ES-I3 (cell line): ENCODE measurements around the gene RIC1.
"Not testable (repeated sequence)": the region's sequence is repeated elsewhere in the genome, so short reads cannot be mapped to it uniquely, and the experiment has no call there.

Experiments
- H3K36me3 ChIP-seq: 2 replicates; pipeline ENCODE4 v1.6.1; 2013; ENCODE audit warnings: mild to moderate bottlenecking, low read length, control low read depth, moderate library complexity; ENCODE audit not compliant: insufficient read depth
- H3K4me1 ChIP-seq: 2 replicates; pipeline ENCODE4 v1.6.1; 2013; ENCODE audit warnings: mild to moderate bottlenecking, control low read depth, low read length; ENCODE audit not compliant: insufficient read depth
- H3K9ac ChIP-seq: 2 replicates; pipeline ENCODE4 v1.6.1; 2013; ENCODE audit warnings: low read depth, mild to moderate bottlenecking, low read length, moderate library complexity
- H3K9me3 ChIP-seq: 2 replicates; pipeline ENCODE4 v1.6.1; 2013; ENCODE audit warnings: mild to moderate bottlenecking, low read length, moderate library complexity; ENCODE audit not compliant: control insufficient read depth, insufficient read depth

The RIC1 gene

DNA sequence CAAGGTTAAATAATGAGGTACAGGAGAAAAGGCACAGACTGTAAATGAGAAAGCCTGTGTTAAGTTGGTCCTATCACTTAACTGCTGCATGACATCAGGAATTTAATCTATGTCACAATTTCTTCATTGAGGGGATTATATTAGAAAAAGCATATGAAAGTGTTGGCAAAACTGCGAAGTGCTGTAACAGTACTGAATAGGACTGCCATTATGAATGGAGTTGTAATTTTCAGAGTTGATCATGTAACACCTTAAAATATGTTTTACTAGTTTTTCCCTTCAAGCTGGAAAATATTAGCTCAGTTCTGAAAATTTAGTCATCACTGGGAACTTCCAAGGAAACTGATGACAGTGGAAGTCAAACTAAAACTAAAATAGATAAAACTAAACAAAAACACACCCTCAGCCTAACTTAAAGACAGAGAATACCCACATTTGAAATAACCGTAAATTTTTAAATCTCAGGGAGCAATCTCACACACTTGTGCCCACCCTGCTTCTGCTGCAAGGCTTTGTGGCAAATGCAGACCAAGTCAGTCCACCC lies 158.9 kb downstream of the RIC1 start:
- no peak overlapping the region for H3K9ac ChIP-seq
- H3K9me3 ChIP-seq = no peaks in the 10 kb centered on the region
- no peaks in the 10 kb centered on the region for H3K36me3 ChIP-seq
- peaks cover 6% of the 10 kb centered on the region; the same call in 1 of the 2 replicates for H3K4me1 ChIP-seq

GRCh38 chr9:5789489-5789888 lies 160.6 kb downstream of the RIC1 start:
- H3K36me3 ChIP-seq = no peaks in the 10 kb centered on the region
- H3K9ac ChIP-seq = no peak overlapping the region
- 0 out of 2 replicates have a peak, but pooled peaks cover under 1% of the 10 kb centered on the region for H3K4me1 ChIP-seq
- H3K9me3 ChIP-seq = no peaks in the 10 kb centered on the region

DNA sequence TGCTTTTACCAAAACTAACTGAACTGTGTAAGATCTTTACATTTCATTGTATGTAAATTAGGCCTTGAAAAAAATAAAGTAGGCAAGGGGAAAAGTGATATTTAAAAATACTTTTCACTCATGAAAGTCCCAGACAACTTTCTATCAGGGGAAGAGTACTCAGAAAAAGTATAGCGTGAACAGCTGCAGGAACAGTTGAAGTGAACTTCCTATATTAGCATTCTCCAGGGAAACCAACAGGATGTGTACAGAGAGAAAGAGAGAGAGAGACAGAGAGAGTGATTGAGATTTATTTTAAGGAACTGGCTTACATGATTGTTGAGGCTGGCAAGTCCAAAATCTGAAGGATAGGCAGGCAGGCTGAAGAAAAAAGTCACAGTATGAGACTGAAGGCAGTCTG lies 162.0 kb downstream of the RIC1 start:
- H3K9ac ChIP-seq = no peak overlapping the region
- H3K4me1 ChIP-seq = no peaks in the 10 kb centered on the region
- H3K36me3 ChIP-seq = no peaks in the 10 kb centered on the region
- no peaks in the 10 kb centered on the region for H3K9me3 ChIP-seq

DNA sequence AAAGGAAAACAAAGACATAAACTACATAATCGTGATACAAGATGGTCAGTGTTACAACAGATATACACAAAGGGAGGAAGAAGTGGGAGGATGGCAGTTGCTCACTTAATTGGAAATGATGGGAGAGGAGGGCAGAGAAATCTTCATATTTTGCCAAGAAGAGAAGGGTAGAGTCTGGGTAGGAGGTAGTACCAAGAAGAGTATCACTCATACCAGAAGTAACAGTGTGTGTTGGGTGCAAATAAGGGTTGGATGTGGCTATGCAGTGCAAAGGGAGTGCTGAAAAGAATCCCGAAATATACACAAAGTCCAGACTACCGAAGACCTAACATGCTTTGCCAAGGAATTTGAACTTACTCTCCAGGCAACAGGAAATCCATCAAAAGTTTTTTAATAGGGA lies 163.0 kb downstream of the RIC1 start:
- Histone ChIP-seq H3K4me1 (no peaks in the 10 kb centered on the region), H3K9me3 (no peaks in the 10 kb centered on the region), H3K9ac (no peak overlapping the region), H3K36me3 (no peaks in the 10 kb centered on the region)

- Histone ChIP-seq H3K36me3 (no peaks in the 10 kb centered on the region; the same call in 1 of the 2 replicates), H3K9ac (no peak overlapping the region), H3K9me3 (no peaks in the 10 kb centered on the region), H3K4me1 (no peaks in the 10 kb centered on the region)
These were observed 164.9 kb downstream of the RIC1 start for GRCh38 chr9:5793812-5794211.

DNA sequence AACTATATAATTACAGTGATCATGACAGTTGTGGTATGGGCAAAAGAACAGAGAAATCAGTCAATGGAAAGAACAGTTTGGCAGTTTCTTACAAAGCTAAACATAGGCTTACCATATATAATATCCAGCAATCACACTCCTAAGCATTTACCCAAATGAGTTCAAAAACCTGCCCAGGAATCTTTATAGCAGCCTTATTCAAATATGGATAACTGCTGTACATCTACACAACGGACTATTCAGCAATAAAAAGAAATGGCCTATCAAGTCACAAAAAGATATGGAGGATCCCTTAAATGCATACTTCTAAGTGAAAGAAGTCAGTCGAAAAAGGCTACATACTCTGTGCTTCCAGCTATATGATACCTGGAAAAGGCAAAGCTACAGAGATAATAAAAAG lies 167.4 kb downstream of the RIC1 start:
- H3K36me3 ChIP-seq = no peaks in the 10 kb centered on the region; the same call in 1 of the 2 replicates
- no peaks in the 10 kb centered on the region for H3K9me3 ChIP-seq

DNA sequence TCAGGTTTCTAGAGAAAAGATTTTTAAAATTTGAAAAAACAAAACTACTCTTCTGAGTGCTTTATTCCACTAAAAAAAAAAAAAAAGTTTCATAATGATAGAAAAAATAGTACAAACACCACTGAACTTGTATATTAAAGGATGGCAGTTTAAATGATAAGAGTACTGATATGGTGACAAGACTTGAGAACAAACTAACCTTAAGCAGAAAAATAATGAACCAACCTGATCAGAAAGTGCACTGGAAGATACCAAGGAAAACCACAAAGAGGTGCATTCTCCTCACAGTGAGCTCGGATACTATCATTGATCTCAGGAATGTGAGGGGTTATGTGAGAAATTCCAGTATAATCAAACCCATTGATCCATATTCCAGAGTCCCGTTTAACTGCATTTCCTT lies 169.7 kb downstream of the RIC1 start:
- Histone ChIP-seq H3K9me3 (no peaks in the 10 kb centered on the region), H3K4me1 (no peaks in the 10 kb centered on the region), H3K9ac (no peak overlapping the region), H3K36me3 (no peaks in the 10 kb centered on the region; the same call in 1 of the 2 replicates)

More for the DNA sequence above, 167.4 kb downstream of the RIC1 start:
- Histone ChIP-seq H3K9ac (no peak overlapping the region), H3K4me1 (no peaks in the 10 kb centered on the region)

DNA sequence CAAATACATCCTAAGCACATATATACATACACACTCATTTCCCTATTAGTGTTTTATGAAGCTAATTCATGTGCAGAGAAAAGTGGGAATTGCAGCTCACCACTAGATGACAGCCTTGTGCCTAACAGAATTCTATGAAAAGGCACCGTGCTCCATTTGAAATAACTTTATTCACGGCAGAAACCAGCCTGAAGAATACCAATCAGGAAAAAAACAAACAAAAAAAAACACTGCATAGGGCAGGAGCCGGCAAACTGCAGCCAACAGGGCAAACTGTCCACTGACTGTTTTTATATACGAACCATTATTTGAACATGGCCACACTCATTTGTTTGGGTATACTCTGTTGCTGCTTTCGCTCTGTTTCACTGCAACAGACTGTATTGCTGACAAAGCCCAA lies 170.4 kb downstream of the RIC1 start:
- no peaks in the 10 kb centered on the region for H3K9me3 ChIP-seq
- no peaks in the 10 kb centered on the region for H3K4me1 ChIP-seq
- H3K36me3 ChIP-seq = no peaks in the 10 kb centered on the region; the same call in 1 of the 2 replicates
- H3K9ac ChIP-seq = no peak overlapping the region

GRCh38 chr9:5800378-5800777 lies 171.5 kb downstream of the RIC1 start:
- not testable (repeated sequence) for H3K36me3 ChIP-seq, H3K4me1 ChIP-seq, H3K9me3 ChIP-seq, H3K9ac ChIP-seq

GRCh38 chr9:5800969-5801738 lies 172.2 kb downstream of the RIC1 start:
- Histone ChIP-seq H3K9ac (no peak overlapping the region), H3K4me1 (no peaks in the 10 kb centered on the region), H3K9me3 (no peaks in the 10 kb centered on the region), H3K36me3 (no peaks in the 10 kb centered on the region; the same call in 1 of the 2 replicates)

- Histone ChIP-seq H3K9ac (no peak overlapping the region), H3K9me3 (no peaks in the 10 kb centered on the region), H3K36me3 (no peaks in the 10 kb centered on the region; the same call in 1 of the 2 replicates), H3K4me1 (no peaks in the 10 kb centered on the region)
These were observed 172.8 kb downstream of the RIC1 start for GRCh38 chr9:5801739-5802113.

GRCh38 chr9:5805478-5805877 lies 176.6 kb downstream of the RIC1 start:
- Histone ChIP-seq H3K9me3 (no peaks in the 10 kb centered on the region), H3K9ac (no peak overlapping the region), H3K4me1 (no peaks in the 10 kb centered on the region), H3K36me3 (no peaks in the 10 kb centered on the region)

- Histone ChIP-seq H3K9me3 (no peaks in the 10 kb centered on the region), H3K9ac (no peak overlapping the region), H3K36me3 (no peaks in the 10 kb centered on the region)
These were observed 182.8 kb downstream of the RIC1 start for GRCh38 chr9:5811751-5812150.

DNA sequence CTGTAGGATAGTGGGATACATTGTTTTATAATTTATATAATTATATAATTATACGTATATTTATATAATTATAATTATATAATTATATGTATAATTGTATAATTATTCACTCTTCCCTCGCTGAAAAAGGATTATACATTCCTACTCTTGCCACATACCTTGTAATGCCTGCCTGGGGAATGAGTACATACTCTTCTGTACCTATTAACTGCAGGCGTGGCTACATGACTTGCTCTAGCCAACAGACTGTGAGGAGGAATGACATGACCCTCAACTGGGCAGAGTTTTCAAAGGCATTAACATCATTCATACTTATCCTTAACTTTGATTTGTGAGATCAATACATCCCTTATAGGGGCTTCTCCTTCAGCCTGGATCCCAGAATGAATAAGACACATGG lies 184.9 kb downstream of the RIC1 start:
- Histone ChIP-seq H3K4me1 (no peaks in the 10 kb centered on the region), H3K36me3 (no peaks in the 10 kb centered on the region), H3K9me3 (no peaks in the 10 kb centered on the region), H3K9ac (no peak overlapping the region)

More at GRCh38 chr9:5811751-5812150, 182.8 kb downstream of the RIC1 start:
- no peaks in the 10 kb centered on the region for H3K4me1 ChIP-seq

- no peaks in the 10 kb centered on the region for H3K36me3 ChIP-seq
- H3K4me1 ChIP-seq = no peaks in the 10 kb centered on the region
- no peaks in the 10 kb centered on the region for H3K9me3 ChIP-seq
- no peak overlapping the region for H3K9ac ChIP-seq
These were observed 186.6 kb downstream of the RIC1 start for GRCh38 chr9:5815461-5815860.
